Neural cell (in vitro differentiated cells): ENCODE results near the gene AOAH.

Source experiments
- EP300 ChIP-seq: fragments of 450-650 bp; conservative IDR thresholded peaks from 2 replicates; pipeline ENCODE4 v1.6.1; 2014; ENCODE audit warnings: antibody characterized with exemption, mild to moderate bottlenecking, moderate library complexity; ENCODE audit not compliant: poor library complexity, severe bottlenecking
- EZH2 ChIP-seq: fragments of 200-600, 300-800 bp; shearing (Covaris generic), sonication (generic); IDR thresholded peaks from 2 replicates; pipeline ENCODE4 v1.6.1; 2014; ENCODE audit warnings: antibody characterized with exemption, low read length, borderline replicate concordance, mild to moderate bottlenecking; ENCODE audit not compliant: insufficient read depth, poor library complexity, severe bottlenecking
- MXI1 ChIP-seq: fragments of 450-650 bp; conservative IDR thresholded peaks from 2 replicates; pipeline ENCODE4 v1.6.1; 2014; ENCODE audit warnings: antibody characterized with exemption, mild to moderate bottlenecking; ENCODE audit not compliant: poor library complexity, severe bottlenecking
- POLR2AphosphoS5 ChIP-seq: IDR thresholded peaks from 2 replicates; pipeline ENCODE4 v1.6.1; 2012
- RAD21 ChIP-seq: fragments of 450-650 bp; conservative IDR thresholded peaks from 2 replicates; pipeline ENCODE4 v1.6.1; 2014; ENCODE audit warnings: antibody characterized with exemption, mild to moderate bottlenecking, moderate library complexity
- REST ChIP-seq: IDR thresholded peaks from 2 replicates; pipeline ENCODE4 v1.6.1; 2012; ENCODE audit warnings: borderline replicate concordance
- SMC3 ChIP-seq: fragments of 450-650 bp; conservative IDR thresholded peaks from 2 replicates; pipeline ENCODE4 v1.6.1; 2014; ENCODE audit warnings: antibody characterized with exemption, mild to moderate bottlenecking, moderate library complexity; ENCODE audit not compliant: poor library complexity
- TF ChIP-seq, protein P1 (sequence below): fragments of 450-650 bp; IDR thresholded peaks from 2 replicates; pipeline ENCODE4 v1.5.1; 2014; ENCODE audit warnings: antibody characterized with exemption, mild to moderate bottlenecking, moderate library complexity; ENCODE audit not compliant: poor library complexity, severe bottlenecking

DNA sequence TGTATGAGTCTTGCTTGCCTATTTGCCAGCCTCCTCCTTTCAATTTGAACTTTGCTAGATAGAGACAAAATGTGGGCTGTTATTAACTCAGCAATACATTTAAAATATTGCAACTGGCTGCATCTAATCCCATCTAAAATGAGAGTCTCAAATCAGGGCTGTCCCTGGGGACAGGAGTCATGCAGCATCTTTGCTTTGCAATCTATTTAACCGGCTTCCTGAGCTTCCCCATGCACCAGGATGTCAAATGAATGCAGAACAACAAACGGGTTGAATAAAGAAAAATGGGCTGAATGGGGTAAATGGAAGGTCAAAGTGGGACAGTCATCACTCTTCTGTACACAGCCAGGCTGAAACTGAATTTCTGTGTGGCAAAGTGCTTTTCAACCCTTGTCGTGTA is 89.2 kb downstream of the AOAH start:
- TF ChIP-seq, protein P1, sequence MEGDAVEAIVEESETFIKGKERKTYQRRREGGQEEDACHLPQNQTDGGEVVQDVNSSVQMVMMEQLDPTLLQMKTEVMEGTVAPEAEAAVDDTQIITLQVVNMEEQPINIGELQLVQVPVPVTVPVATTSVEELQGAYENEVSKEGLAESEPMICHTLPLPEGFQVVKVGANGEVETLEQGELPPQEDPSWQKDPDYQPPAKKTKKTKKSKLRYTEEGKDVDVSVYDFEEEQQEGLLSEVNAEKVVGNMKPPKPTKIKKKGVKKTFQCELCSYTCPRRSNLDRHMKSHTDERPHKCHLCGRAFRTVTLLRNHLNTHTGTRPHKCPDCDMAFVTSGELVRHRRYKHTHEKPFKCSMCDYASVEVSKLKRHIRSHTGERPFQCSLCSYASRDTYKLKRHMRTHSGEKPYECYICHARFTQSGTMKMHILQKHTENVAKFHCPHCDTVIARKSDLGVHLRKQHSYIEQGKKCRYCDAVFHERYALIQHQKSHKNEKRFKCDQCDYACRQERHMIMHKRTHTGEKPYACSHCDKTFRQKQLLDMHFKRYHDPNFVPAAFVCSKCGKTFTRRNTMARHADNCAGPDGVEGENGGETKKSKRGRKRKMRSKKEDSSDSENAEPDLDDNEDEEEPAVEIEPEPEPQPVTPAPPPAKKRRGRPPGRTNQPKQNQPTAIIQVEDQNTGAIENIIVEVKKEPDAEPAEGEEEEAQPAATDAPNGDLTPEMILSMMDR: no peak
- TF ChIP-seq EP300: no peak
- no peak for TF ChIP-seq EZH2
- no peak for TF ChIP-seq SMC3
- TF ChIP-seq POLR2AphosphoS5: no peak
- TF ChIP-seq MXI1: no peak
- TF ChIP-seq RAD21: no peak
- TF ChIP-seq REST: no peak
